Glutamatergic neuron (in vitro differentiated cells): ENCODE data around the gene RAET1E. TPM values are rescaled to one million over a fixed set of nuclear protein-coding genes. Genes with fewer than 3 reads are reported as not detected.
A peak's percentile ranks its signal among the peaks of the same experiment; 100 is the strongest.
"Not testable (repeated sequence)": the region's sequence is repeated elsewhere in the genome, so short reads cannot be mapped to it uniquely, and the experiment has no call there.

Source experiments
- DNase-seq: peaks from one replicate; pipeline ENCODE4 v3.0.0; 2022
- H3K27ac Mint-ChIP-seq: one replicate; pipeline ENCODE4 v1.8.0; 2020; ENCODE audit warnings: mild to moderate bottlenecking, mixed read lengths, inconsistent platforms; ENCODE audit not compliant: unreplicated experiment
- H3K27me3 Mint-ChIP-seq: one replicate; pipeline ENCODE4 v1.8.0; 2020; ENCODE audit warnings: mild to moderate bottlenecking, moderate library complexity, mixed read lengths, inconsistent platforms; ENCODE audit not compliant: unreplicated experiment
- H3K36me3 Mint-ChIP-seq: one replicate; pipeline ENCODE4 v1.8.0; 2020; ENCODE audit warnings: mild to moderate bottlenecking, mixed read lengths, inconsistent platforms; ENCODE audit not compliant: unreplicated experiment
- H3K4me1 Mint-ChIP-seq: one replicate; pipeline ENCODE4 v1.8.0; 2020; ENCODE audit warnings: mild to moderate bottlenecking, low read depth, mixed read lengths, inconsistent platforms; ENCODE audit not compliant: unreplicated experiment
- H3K4me3 Mint-ChIP-seq: one replicate; pipeline ENCODE4 v1.8.0; 2020; ENCODE audit warnings: mild to moderate bottlenecking, mixed read lengths, inconsistent platforms; ENCODE audit not compliant: unreplicated experiment
- H3K9me3 Mint-ChIP-seq: one replicate; pipeline ENCODE4 v1.8.0; 2020; ENCODE audit warnings: mild to moderate bottlenecking, moderate library complexity, mixed read lengths, inconsistent platforms; ENCODE audit not compliant: unreplicated experiment
- CTCF ChIP-seq: fragments of 200-600 bp; sonication (generic); IDR thresholded peaks from one replicate; pipeline ENCODE4 v1.5.0; 2021; ENCODE audit not compliant: partially characterized antibody, unreplicated experiment
- total RNA-seq: library from RNA; stranded (reverse); fragmentation: NEBNext Ultra II Directional; extraction: Animal tissue kit (Norgen Biotek cat#: 25700); gene quantifications from one replicate; pipeline ENCODE4 v1.2.1, GENCODE V29; 2021; ENCODE audit not compliant: unreplicated experiment

The RAET1E gene
- total RNA-seq, 1 donor from 2014 or later, result not detected

GRCh38 chr6:149862922-149863697 lies 34.8 kb downstream of the RAET1E start:
- peaks cover 2% of the 10 kb centered on the region for H3K4me1 Mint-ChIP-seq

GRCh38 chr6:149862424-149862738 lies 35.5 kb downstream of the RAET1E start:
- not testable (repeated sequence) for DNase-seq, H3K36me3 Mint-ChIP-seq, H3K4me1 Mint-ChIP-seq, H3K9me3 Mint-ChIP-seq, H3K27me3 Mint-ChIP-seq, H3K27ac Mint-ChIP-seq
- peak overlapping the region; percentile 86 for H3K4me3 Mint-ChIP-seq

More at GRCh38 chr6:149862922-149863697, 34.8 kb downstream of the RAET1E start:
- no peak for TF ChIP-seq CTCF
- H3K27me3 Mint-ChIP-seq, result peaks cover 6% of the 10 kb centered on the region
- H3K4me3 Mint-ChIP-seq, result peak overlapping the region; percentile 86
- H3K9me3 Mint-ChIP-seq, result peaks cover 4% of the 10 kb centered on the region
- H3K36me3 Mint-ChIP-seq, result no peaks in the 10 kb centered on the region
- H3K27ac Mint-ChIP-seq, result peak overlapping the region; percentile 88
- DNase-seq, result peak; percentile 74

GRCh38 chr6:149861603-149862423 lies 36.1 kb downstream of the RAET1E start:
- Mint-ChIP-seq H3K36me3 (no peaks in the 10 kb centered on the region), H3K4me1 (peaks cover 2% of the 10 kb centered on the region), H3K27ac (no peak overlapping the region), H3K27me3 (peaks cover 6% of the 10 kb centered on the region), H3K4me3 (peak overlapping the region; percentile 50), H3K9me3 (peaks cover 4% of the 10 kb centered on the region)
- TF ChIP-seq CTCF, result no peak
- DNase-seq, result no peak

GRCh38 chr6:149860834-149861602 lies 36.9 kb downstream of the RAET1E start:
- Mint-ChIP-seq H3K4me1 (peaks cover 2% of the 10 kb centered on the region), H3K36me3 (no peaks in the 10 kb centered on the region), H3K4me3 (peak overlapping the region; percentile 50), H3K9me3 (peaks cover 4% of the 10 kb centered on the region), H3K27me3 (peaks cover 3% of the 10 kb centered on the region), H3K27ac (no peak overlapping the region)
- DNase-seq, result no peak
- no peak for TF ChIP-seq CTCF

- TF ChIP-seq CTCF, result no peak
- no peaks in the 10 kb centered on the region for H3K36me3 Mint-ChIP-seq
- peaks cover 4% of the 10 kb centered on the region for H3K9me3 Mint-ChIP-seq
- no peak overlapping the region for H3K27ac Mint-ChIP-seq
- no peak overlapping the region for H3K4me3 Mint-ChIP-seq
- DNase-seq, result no peak
- H3K4me1 Mint-ChIP-seq, result peaks cover 2% of the 10 kb centered on the region
- H3K27me3 Mint-ChIP-seq, result peaks cover 3% of the 10 kb centered on the region
These were observed 37.4 kb downstream of the RAET1E start for GRCh38 chr6:149860513-149860833.
